HG02759 (cell line): ENCODE measurements around the gene SCAMP3.

Experiments used
- ATAC-seq: cut with Tn5 transposase; IDR thresholded peaks from one replicate; pipeline ENCODE4 v1.9.1; 2021; ENCODE audit warnings: mild to moderate bottlenecking, moderate library complexity; ENCODE audit not compliant: unreplicated experiment

Gene SCAMP3

GRCh38 chr1:155207806-155208540, 54.2 kb downstream of the SCAMP3 start, which contains the start of gene THBS3:
Gene THBS3, minus strand, starts transcription at chr1:155207897. Its CDS starts 21 bp downstream, at chr1:155207876.
- no peak for ATAC-seq

DNA sequence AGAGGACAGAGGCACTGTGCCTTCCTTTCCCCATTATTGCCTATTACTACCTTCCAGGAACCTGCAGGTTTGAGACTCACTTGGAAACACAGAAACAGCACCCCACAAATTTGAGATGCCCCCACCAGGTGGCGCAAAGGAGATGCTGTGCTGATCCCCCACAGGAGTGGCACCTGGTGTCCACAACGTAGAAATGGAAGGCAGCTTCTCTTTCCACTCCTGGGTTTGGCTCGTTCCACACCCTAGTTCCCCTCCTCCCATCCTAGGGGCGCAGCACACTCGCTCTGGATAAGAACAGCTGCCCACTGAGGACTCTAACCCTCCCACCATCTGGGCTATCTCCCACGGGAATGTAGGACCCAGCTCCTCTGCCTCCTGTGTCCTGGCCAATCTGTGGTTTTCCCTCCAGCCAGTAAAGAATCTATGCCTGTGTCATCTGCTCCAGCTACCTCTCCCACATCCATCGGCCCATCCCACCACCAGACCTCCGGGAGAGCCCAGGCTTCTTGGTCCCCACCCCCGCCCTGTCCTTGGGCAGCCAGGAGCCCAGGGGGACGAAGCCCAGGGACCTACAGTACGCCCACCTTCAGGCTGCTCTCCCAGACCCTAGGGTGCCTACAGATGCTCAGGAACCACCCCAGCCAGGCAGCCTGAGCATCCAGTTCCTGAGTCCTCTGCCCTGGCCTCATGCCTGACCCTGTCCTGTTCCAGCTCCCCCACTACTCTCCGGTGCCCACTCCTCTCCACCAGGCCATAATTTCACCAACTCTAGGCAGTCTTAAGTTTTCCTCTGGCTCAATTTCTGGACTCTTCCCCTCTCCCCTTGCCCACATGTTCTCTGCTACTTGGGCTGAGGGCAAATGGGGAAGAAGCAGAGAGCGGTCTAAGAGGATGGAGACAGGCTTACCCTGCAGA, 55.0 kb downstream of the SCAMP3 start:
- ATAC-seq = no peak
